GM21526 (cell line): ENCODE results near the gene ETS1.
"Not testable (repeated sequence)": the region's sequence is repeated elsewhere in the genome, so short reads cannot be mapped to it uniquely, and the experiment has no call there.

Experiments used
- ATAC-seq: cut with Tn5 transposase; IDR thresholded peaks from one replicate; pipeline ENCODE4 v1.9.1; 2021; ENCODE audit warnings: moderate library complexity; ENCODE audit not compliant: unreplicated experiment, low FRiP score

The ETS1 gene

DNA sequence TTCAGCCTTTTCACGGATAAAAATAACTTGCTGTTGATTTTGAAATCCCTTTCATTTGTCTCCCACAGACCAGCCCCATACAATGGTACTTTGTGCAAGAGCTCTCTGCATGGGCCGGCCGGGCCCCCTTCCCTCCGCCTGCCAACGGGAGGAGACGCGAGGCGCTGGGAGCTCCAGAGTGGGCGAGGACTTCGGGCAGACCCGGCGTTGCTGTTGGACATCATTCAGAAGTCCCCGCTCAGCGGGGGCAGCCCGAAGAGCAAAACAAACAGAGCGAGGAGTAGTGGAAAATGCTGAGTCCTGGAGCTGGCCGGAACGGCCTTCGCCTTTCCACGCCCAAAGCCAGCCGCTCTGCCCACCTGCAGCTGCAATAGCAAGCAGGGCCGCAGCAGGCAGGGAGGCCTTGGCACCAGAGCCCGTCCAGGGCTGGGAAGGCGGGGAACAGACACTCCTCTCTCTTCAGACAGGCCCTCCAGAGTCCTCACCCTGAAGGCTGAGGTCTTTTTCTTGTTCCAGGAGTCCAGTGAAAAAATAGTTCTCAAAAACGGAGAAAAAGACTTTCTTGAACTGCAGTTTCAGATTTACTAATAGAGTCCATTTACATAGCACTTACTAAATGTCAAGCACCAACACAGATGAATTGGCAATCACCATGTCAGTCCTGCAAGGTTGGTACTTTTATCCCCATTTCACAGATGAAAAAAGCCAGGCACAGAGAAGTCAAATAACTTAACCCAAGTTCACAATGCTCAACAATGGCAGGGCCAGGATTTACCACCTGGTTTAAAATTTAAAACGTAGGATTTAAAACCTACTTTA, 135.5 kb downstream of the ETS1 start:
- ATAC-seq, result no peak

DNA sequence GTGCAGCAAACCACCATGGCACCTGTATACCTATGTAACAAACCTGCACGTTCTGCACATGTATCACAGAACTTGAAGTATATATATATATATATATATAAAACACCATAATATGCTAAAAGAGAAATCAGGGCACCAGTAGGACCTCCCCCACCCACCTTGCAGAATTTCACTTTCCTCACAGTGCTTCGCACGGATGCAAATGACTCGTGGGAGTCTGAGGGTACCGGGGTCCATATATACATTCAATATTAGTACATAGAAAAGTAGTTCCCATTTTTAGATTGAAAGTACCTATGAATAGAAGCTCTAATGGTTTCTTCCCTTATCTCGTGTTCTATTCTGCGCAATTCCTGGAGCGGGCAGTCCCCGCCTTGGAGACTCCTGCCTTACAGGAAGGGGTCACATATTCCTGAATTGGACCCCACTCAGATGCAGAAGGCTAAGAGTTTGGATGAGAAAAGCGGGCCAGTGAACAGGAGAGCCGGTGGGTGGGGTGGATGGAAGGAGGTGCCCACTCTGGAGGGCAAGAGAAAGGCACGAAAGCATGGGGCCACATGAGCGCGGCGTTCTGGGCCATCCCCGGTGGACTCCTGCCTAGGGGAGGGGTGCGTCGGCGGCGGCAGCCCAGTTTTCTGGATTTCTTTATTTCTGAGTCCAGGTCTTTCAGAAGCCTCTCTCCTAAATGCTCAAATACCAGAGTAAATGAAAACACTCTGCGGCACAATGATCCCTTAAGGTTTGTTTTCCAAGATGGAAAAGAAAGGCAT, 136.3 kb downstream of the ETS1 start:
- ATAC-seq, result no peak

DNA sequence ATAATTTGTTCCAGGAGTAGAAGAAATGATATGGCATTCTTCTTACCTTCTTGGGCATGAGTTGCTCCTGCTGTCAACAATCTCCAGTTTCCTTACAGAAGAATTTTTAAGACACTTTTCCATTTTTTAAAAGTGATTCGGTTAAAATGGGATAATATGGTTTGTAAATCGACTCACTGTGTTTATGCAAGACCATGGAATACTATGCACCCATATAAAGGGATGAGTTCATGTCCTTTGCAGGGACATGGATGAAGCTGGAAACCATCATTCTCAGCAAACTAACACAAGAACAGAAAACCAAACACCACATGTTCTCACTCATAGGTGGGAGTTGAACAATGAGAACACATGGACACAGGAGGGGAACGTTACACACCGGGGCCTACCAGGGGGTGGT, 136.9 kb downstream of the ETS1 start:
- not testable (repeated sequence) for ATAC-seq

DNA sequence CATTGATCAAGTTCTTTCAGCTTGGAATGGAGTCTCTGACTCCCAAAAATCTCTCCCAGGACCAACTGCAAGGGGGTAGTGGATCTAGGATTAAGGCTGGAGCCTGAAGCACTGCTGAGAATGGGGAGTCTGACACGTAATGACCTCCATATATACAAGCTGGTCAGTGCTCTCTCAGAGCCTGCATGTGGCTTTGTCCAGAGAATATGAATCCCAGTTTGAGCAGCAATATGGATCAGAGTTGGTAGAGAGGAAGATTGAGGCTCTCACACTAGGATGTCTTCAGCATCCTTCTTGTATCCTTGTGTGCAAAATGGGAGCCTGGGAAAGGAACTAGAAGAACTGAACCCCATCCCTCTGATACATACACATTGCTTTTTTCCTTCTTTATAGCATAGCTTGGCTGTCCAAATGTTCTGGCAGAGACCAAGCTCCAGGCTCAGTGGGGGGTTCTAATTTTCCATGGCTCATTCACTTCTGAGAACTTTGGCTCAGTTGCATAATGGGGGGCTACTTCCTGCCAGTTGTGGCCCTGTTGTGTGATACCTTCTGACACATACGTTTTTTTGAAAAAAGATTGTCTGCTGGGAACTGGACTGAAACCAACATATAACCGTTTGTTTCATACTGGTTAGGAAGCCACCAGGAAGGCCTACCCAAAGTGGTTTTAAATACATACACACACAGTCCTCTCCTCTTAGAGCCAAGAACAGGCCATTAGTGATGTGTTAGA, 138.2 kb downstream of the ETS1 start:
- ATAC-seq, result no peak

DNA sequence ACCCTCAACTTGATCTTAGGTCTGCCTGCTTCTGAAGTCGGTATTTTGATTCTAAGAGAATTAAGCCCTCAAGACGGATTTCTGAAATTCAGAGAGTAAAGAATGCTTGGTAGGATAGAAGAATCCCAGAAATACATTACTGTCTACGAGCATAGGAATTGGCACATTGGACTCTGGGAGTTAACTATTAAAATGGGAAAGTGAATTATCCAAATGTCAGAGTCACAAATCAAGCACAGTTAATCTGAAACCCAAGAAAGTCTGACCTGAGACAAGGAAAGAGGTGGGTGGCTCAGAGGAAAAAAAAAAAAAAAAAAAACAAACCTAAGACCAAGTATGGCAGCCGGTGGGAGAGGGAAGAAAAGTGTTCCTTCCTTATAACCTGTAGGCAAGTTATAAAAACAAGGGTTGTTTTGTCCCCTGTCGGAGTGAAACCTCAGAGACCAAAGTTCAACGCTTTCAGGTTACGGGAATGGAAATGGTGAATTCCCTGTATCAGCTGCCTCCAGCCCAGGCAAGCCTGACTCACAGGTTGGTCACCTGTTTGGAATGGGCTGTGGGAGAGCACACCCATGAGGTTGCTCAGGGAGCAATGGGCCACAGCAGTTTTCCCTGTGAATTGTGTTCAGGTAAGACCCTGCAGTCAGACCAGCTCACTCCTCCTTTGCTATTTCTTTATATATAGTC, 139.0 kb downstream of the ETS1 start:
- ATAC-seq, result no peak

DNA sequence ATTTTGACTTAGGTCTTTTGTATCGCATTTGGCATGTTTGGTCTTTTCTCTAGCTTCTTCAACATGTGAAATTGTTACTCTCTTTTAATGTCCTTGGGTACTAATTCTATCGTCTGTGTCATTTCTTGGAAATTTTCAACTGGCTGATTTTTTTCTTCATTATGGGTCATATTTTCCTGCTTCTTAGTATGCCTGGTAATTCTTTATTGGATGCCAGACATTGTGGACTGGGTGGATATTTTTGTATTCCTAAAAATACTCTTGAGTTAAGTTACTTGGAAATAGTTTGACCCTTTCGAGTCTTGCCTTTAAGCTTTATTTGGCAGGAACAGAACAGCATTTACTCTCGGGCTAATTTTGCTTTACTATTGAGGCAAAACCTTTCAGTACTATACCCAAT, 140.1 kb downstream of the ETS1 start:
- ATAC-seq, result no peak

DNA sequence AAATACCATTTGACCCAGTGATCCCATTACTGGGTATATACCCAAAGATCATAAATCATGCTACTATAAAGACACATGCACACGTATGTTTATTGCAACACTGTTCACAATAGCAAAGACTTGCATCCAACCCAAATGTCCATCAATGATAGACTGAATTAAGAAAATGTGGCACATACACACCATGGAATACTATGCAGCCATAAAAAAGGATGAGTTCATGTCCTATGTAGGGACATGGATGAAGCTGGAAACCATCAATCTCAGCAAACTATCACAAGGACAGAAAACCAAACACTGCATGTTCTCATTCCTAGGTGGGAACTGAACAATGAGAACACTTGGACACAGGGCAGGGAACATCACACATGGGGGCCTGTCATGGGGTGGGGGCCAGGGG, 141.4 kb downstream of the ETS1 start:
- not testable (repeated sequence) for ATAC-seq

DNA sequence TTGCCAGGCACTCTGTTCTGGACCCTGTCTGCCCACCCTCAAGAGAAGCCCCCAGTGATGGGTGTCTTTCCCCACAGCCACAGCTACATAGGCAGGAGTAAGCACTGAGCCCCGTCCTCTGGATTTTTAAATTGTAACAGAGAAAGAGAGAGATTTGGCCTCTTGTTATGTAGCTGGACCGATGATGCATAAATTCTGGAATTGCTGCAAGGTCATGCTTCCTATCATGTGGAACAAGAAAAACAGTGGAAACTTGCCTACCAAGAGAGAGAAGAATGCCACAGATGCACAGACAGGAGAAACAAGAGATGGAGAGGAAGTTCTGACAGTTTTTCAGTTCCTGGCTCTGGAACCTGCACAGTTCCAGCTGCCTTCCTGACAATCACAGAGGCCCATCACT, 150.2 kb downstream of the ETS1 start:
- ATAC-seq, result no peak

DNA sequence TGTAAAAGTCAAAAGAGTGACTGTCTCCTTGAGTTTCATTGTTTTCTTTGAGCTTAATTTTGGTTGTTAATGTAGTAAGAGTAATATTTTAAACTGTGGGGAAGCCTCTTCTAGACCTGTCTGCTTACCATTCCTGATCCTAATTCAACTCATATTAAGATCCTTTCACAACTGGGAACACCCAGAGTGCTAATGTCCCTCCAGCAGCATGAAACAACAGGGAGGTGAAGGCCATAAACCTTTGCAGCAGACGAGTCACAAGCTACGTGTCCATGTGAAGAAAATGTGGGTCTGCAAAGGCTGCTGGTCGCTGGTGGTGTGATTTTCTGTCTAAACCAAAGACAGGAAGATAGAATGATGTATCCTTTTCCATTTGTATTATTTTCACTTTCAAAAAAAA, 152.5 kb downstream of the ETS1 start:
- ATAC-seq, result no peak

DNA sequence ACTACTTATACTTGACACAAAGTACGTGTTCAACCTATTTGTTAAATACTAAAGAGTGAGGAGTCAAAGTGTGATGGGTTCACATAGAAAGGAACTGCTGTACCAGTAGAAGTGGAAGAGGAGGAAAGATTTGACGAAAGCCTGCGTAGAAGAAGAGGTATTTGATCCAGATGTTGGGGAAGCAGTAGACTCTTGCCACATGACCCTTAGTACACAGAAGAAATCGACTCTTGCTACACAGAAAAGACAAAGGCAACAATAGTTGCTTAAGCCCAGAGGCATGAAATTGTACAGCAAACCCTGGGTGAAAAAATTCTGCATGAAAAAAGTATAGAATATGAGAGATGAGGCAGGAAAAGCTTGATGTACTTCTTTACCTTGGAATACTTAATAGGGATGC, 152.9 kb downstream of the ETS1 start:
- ATAC-seq, result no peak

DNA sequence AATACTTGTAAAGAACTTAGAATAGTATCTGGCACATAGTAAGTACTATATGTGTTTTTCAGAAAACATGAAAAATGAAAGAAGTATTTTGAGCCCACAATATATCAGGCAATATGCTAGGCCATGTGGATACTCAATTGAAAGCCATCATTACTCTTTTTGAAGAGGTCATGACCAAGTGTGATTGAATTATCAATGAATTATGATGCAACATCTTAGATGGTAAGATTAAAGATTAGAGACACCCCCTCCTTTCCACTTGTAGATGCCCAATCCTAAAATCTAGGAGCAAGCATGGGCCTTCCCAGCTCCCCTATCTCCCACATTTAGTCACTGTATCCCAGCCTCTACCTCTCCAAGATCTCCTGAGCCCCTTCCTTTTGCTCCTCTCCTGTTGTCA, 154.4 kb downstream of the ETS1 start:
- ATAC-seq, result no peak

DNA sequence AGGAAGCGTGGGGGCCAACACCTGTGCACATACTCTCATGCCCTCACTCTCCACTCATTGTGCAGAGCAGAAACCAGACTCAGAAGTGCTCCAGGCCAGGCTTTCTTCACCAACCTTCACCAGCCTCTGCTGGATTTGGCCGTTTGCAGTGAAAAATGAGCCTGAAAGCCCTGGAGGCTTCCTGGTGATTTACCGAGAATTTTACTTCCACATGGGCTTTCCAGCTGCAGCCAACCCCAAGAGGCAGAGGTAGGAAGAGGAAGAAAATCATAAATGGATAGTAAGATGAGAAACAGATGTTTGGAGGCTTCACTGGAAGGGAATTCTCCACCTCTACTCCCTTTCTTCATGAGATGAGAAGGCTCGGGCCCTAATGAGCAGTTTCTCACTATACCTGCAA, 155.4 kb downstream of the ETS1 start:
- ATAC-seq, result no peak

DNA sequence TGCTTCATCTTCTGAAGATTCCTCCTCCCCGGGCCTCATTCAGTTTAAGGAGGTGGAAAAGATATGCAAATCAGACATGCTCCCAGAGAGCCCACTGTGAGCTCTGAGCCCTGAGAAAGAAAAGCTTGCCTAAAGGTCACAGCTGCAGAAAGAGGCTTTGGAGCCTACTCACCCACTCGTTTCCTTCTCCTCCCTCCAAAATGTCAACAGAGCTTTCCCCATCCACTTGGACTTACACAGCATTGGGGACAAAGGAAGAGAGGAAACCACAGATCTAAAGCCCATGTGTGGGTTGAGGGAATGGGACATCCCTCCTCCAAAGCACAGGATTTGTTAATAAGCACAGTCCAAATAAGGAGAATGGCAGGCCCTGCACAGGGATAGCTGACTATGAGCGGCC, 158.4 kb downstream of the ETS1 start:
- ATAC-seq, result no peak

DNA sequence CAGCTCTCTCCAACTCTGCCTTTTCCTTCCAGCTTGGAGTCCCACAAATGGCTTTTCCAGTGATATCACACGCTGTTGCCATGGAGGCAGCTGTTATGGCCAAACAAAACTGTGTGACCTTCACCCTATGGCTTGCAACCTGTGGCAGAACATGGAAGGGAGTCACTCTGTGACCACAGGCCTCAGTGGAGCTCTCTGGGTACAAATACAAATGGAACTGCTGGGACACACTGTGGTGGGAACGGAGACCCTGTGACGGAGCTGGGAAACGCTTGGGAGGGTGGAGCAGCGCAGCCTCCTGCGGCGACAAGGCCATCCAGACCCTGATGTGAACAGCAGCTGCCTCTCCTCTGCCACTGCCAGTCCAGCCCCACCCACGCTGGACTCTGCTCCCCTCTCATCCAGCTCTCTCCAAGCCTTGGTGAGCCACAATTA, 162.5 kb downstream of the ETS1 start:
- ATAC-seq, result no peak

DNA sequence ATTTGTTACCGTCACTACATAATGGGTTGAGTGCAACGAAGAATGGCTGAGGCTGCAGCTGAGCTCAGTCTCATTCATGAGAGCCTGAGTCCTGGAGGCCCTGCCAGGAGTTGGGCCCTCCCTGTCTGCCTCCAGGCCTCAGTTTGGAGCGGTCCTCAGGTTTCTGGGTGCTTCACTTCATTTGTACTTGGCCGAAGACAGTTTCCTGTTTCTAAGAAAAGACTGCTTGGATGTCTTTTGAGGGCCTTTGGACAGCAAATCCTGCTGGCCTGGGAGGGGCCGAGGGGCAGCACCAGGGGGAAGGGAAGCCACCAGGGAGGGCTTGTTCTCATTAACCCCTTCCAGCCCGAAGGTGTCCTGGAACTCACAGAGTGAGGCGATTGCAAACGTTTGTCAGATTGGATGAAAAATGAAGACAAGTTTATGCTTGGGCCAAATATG, 163.1 kb downstream of the ETS1 start:
- no peak for ATAC-seq

DNA sequence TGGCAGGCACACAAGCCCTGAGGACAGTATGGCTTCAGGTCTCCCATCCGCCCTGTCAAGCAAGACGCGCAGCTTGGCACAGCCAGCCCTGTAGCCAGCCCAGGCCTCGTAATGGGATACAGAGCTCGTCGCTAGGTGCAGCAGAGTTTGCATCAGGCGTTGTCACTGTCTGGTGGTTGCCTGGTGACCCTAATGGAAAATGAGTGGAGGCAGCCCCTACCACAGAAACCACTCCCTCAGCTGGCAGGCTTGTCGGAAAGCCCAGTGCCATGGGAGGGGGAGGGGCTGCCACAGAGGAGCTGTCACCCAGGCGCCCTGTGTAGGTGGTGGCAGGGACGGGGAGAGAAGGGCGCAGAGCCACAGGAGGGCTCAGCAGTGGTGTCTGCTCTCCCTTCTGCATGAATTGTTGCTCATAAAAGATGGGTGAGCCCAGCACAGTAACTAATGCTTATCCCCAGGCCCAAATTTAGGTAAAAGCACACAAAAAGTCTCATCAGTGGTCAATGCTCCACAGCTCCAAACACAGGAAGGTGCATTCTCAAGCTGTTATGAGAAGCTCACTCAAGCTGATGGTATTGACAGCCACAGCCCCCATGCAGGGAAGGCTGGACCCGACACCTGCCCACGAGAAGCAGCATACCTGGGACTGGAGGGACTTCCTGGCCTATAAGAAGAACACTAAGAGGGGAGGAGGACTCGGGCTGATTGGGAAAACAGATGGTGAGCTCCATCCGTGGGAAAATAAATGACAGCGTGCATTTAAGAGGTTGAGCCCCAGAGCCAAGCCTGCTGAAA, 164.6 kb downstream of the ETS1 start:
- no peak for ATAC-seq

DNA sequence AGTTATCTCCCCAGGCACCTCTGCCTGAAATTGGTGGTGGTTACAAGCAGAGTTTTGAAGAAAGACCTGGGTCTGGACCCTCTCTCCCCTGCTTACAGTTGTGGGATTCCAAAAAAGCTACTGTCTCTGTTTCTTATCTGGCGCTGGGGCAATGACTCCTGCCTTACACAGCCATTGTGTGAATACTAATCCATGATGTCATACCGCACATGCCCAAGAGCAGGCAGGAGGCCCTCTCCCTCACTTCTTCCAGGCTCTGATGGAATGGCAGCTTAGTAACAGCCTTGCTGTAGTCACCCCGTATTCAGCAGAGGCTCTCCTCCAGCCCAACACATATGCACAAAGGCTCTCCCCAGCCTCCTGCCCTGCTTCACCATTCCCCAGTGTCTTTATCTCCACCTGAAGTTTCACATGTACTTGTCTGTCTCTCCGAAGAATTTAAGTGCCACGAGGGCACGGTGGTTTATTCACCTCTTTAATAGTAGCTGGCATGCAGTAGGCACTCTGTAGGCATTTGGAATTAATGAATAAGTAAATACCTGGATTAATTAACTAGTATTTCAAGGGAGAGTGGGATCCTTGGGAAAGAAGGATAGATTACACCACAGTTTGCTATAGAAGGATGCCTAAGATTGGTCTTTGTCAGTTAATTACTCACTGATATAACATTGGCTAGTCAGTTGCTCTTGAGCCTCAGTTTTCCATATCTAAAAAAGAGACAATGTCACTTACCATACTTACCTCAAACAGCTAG, 165.6 kb downstream of the ETS1 start:
- no peak for ATAC-seq

DNA sequence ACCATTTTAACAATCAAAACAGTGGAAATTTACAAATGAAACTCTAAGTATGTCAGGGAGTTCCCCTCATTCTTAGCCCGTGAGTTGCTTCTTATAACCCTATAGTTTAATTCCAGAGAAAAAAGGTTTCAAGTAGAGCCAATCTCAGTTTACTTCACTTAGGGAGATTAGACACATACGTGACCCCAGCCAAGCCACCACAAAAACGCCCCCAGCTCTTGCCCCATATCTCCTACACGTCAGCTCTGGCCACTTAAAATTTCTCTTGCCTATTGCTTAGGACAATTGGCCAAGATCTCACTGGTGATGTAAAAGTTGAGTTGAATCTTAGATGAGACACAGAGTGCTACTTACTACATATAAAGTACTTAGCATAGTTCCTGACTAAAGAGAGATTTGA, 166.4 kb downstream of the ETS1 start:
- ATAC-seq, result no peak

DNA sequence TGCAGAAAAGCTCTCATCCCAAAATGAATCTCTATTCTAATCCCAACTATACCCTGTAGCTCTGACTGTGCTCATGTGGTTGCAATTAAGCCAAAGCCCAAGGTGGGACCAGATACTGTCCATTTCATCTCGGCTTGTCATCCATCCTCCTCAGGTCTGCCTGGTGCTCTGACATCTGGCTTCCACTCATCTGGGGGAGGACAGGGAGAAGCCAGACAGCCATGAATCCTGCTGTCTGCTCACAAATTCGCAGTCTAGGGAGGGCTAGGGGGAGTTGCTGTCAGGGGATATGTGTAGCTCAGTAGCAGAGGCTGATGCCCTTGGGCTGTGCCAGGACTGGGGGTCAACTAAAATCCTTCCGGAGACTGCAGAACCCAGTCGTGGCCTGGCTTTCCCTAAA, 167.1 kb downstream of the ETS1 start:
- ATAC-seq, result no peak
